Articular chondrocyte of knee joint (primary cell): ENCODE data around the gene UBE2O. TPM values are rescaled to one million over a fixed set of nuclear protein-coding genes. Genes with fewer than 3 reads are reported as not detected.

Experiments
- total RNA-seq: library from RNA; depleted of rRNA; stranded (reverse); fragments of >200 nt; gene quantifications from 2 replicates; pipeline ENCODE4 v1.2.3, GENCODE V29; 2012

The UBE2O gene
- 20.6 and 24.2 TPM in 2 replicates for total RNA-seq

DNA sequence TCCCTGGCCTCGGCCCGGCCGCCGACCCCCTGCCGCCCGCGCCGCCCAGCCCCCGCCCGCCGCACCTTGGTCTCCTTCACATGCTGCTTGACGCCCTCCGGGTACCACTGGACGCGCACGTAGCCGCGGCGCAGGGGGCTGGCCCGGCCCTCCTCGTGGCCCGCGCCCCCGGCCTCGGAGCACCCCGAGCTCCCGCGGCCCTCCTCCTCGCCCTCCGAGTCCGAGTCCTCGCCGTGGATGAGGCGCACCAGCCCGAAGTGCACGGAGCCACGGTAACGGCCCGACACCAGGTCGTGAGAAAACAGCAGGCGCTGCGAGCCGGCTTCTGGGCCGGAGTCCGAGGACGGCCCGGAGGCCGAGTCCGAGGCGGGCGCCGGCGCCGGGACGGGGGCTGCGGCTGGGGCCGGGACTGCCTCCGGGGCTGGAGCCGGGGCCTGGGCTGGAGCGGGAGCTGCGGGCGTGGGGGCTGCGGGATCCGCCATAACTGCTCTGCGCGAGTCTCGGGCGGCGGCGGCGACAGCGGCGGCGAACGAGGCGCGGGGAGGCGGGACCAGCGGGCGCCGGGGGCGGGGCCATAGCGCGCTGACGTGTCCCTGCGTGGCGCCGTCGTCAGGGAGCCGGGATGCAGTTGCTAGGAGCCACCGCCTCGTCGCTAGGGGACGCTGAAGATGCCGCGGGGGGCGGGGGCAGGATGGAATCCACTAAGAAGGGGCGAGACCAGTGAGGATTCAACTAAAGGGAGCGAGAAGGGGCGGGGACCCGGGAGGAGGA, at the start of gene UBE2O:
UBE2O (minus strand) TSS at position 493 of the 771 bp plus-strand sequence; CDS start at position 482, 11 bp downstream.

DNA sequence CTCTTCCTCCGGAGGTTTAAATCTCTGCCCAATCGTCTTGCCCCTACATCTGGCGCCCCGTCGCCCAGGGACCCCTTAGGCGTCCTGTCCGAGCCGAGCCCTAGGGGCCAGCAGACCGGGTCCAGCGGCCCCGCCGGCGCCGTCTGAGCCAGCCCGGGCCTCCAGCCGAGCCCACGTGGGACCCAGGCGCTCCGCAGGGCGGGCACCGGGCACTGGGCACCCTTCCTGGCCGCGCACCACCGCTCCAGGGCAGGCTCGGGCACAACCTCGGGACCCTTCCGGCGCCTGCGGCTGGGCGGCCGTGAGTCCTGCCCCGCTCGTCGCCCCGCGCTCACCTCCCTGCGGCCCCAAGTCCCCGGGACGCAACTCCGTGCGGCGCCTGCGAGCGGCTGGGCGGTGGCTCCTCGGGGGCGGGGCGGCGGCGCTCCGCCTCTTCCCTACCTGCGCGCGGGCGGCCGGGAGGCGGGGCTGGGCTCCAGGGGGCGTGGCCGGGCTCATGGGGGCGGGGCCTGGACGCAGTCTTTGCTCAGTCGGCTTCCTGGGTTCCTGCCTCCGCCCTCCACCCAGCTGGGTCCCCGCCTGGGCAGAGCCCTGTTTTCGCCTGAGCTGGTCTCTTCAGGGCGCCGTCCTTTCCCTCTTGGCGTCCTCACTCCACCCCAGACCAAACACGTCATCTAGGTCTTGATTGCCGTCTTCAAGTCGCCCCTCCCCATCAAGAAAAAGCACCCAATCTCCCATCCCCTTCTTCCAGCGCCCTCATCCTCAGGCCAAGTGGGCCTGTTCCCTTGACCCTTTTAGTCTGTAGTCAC, 48.3 kb upstream of the UBE2O start, which contains the start of gene RHBDF2:
RHBDF2 (minus strand) TSS at position 406 of the 809 bp plus-strand sequence. CDS start 19,899 bp downstream, outside the sequence.

DNA sequence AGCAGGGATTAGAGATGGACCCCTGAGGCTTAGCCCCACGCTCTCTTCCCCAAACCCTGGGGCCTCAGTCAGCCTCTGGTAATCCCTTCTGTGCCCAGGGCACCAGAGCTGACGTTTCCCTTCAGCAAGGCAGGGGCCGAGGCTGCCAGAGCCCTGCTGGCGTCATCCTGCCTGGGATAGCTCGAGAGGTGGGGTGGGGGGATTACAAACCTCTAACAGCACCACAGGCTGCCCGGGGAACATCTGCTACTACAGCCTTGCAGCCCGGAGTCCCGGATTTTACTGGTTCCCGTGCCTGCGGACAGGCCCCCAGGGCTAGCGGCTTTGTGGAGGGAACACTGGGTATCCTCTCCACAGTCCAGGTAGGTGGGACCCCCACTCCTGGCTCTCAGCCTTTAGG, 14.4 kb upstream of the UBE2O start, which contains the start of gene AANAT:
AANAT (plus strand) TSS at position 238 of the 400 bp plus-strand sequence. CDS start 1,144 bp downstream, outside the sequence.

GRCh38 chr17:76384222-76384986, 68.5 kb downstream of the UBE2O start, which contains the start of gene SPHK1:
SPHK1 (plus strand) TSS chr17:76384609; CDS start chr17:76385645, 1,036 bp downstream.

GRCh38 chr17:76353599-76354316, 99.2 kb downstream of the UBE2O start, which contains the start of gene PRPSAP1:
PRPSAP1 (minus strand) TSS chr17:76353916; CDS start chr17:76353703, 213 bp downstream.

Other genes starting within 250 kb of the UBE2O start
- gene RNF157, start 212.7 kb downstream of the UBE2O start, total RNA-seq, result 0.26 and 0.76 TPM in 2 replicates
- 3.2 and 3.4 TPM in 2 replicates for gene UBALD2, start 187.8 kb downstream of the UBE2O start, total RNA-seq
- 2.3 and 2.4 TPM in 2 replicates for gene QRICH2, start 144.9 kb downstream of the UBE2O start, total RNA-seq
- 43.2 and 60.4 TPM in 2 replicates for gene PRPSAP1, start 99.2 kb downstream of the UBE2O start, total RNA-seq
- gene SPHK1, start 68.5 kb downstream of the UBE2O start, total RNA-seq, result 18.1 and 32.8 TPM in 2 replicates
- not detected in 2 replicates for gene AANAT, start 14.5 kb upstream of the UBE2O start, total RNA-seq
- 5.9 and 6.5 TPM in 2 replicates for gene RHBDF2, start 48.3 kb upstream of the UBE2O start, total RNA-seq
- gene CYGB, start 84.6 kb upstream of the UBE2O start, total RNA-seq, result 10.7 and 12.6 TPM in 2 replicates
- gene PRCD, start 86.9 kb upstream of the UBE2O start, total RNA-seq, result 1.6 and 3.0 TPM in 2 replicates
- 0.78 and 1.4 TPM in 2 replicates for gene ST6GALNAC2, start 132.7 kb upstream of the UBE2O start, total RNA-seq
- gene ST6GALNAC1, start 190.6 kb upstream of the UBE2O start, total RNA-seq, result not detected in 2 replicates